ENCODE results near the gene STAC2.

- TF ChIP-seq CTCF (conservative IDR thresholded peaks at IDR 0.05; ENCODE audit: low read depth, low read length) = no peak
- TF ChIP-seq EZH2 (IDR thresholded peaks at IDR 0.05; ENCODE audit: borderline replicate concordance, low read depth, low read length, poor library complexity, severe bottlenecking) = no peak
Measured at GRCh38 chr17:39210093-39210434, 15.7 kb downstream of the STAC2 start.
